Uterus (tissue), 2 donors: ENCODE results near the gene SPSB2.
A peak's percentile ranks its signal among the peaks of the same experiment; 100 is the strongest.

Source experiments
- CTCF ChIP-seq, 4 experiments: fragments of 200-600 bp in 2 of 4; fragments of 450-650 bp in 2 of 4; sonication (generic) in 2 of 4; IDR thresholded peaks; one replicate each; pipeline ENCODE4 v1.5.1; 2016 to 2019; ENCODE audit warnings: antibody characterized with exemption in 4 of 4, mild to moderate bottlenecking in 2 of 4, moderate library complexity in 1 of 4
- POLR2A ChIP-seq, 2 donors: fragments of 450-650 bp; IDR thresholded peaks; one replicate each; pipeline ENCODE4 v1.6.1; 2016; ENCODE audit warnings: antibody characterized with exemption in 2 of 2, mild to moderate bottlenecking in 1 of 2, moderate library complexity in 1 of 2

GRCh38 chr12:6873094-6874014, at the start of gene SPSB2:
- TF ChIP-seq CTCF (IDR thresholded peaks at IDR 0.05): peak in 2 of 4 experiments; percentile 13 to 30
- peak; percentile 43 to 76 for TF ChIP-seq POLR2A (IDR thresholded peaks at IDR 0.05)
